NB4 (cell line): ENCODE results near the gene ME2.

Experiments used
- POLR2A ChIP-seq: IDR thresholded peaks from 2 replicates; pipeline ENCODE4 v1.6.1; 2011; ENCODE audit warnings: mild to moderate bottlenecking; ENCODE audit not compliant: insufficient read length; ENCODE audit errors: extremely low read depth
- TF ChIP-seq, protein P1 (sequence below): IDR thresholded peaks from one replicate; pipeline ENCODE4 v1.5.1; 2012; ENCODE audit warnings: low read depth, low read length
- TF ChIP-seq, protein P2 (sequence below): IDR thresholded peaks from 2 replicates; pipeline ENCODE4 v1.6.1; 2011; ENCODE audit warnings: low read depth, low read length

GRCh38 chr18:50967714-50968661, 89.1 kb downstream of the ME2 start, which contains the start of gene ELAC1:
- peak; percentile 79 for TF ChIP-seq POLR2A
- TF ChIP-seq, protein P1, sequence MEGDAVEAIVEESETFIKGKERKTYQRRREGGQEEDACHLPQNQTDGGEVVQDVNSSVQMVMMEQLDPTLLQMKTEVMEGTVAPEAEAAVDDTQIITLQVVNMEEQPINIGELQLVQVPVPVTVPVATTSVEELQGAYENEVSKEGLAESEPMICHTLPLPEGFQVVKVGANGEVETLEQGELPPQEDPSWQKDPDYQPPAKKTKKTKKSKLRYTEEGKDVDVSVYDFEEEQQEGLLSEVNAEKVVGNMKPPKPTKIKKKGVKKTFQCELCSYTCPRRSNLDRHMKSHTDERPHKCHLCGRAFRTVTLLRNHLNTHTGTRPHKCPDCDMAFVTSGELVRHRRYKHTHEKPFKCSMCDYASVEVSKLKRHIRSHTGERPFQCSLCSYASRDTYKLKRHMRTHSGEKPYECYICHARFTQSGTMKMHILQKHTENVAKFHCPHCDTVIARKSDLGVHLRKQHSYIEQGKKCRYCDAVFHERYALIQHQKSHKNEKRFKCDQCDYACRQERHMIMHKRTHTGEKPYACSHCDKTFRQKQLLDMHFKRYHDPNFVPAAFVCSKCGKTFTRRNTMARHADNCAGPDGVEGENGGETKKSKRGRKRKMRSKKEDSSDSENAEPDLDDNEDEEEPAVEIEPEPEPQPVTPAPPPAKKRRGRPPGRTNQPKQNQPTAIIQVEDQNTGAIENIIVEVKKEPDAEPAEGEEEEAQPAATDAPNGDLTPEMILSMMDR = no peak
- TF ChIP-seq, protein P2, sequence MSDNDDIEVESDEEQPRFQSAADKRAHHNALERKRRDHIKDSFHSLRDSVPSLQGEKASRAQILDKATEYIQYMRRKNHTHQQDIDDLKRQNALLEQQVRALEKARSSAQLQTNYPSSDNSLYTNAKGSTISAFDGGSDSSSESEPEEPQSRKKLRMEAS = 0 out of 2 replicates have a peak, but pooled peaks have one; percentile 8
